Pons (tissue), 1 donor: ENCODE data around the gene LETMD1.

Source experiments
- DNase-seq: peaks from one replicate; pipeline ENCODE4 v3.0.0-alpha.2; 2016; ENCODE audit warnings: low spot score

The LETMD1 gene

GRCh38 chr12:51025836-51026638 lies 22.1 kb upstream of the LETMD1 start, which contains the start of gene SLC11A2:
TSS of gene SLC11A2 (minus strand) at chr12:51026384. CDS start at chr12:51010728, 15,656 bp downstream.
- DNase-seq: peak; percentile 96

GRCh38 chr12:51027342-51027835 lies 20.7 kb upstream of the LETMD1 start:
- DNase-seq: no peak

GRCh38 chr12:51028126-51028812 lies 19.9 kb upstream of the LETMD1 start:
- peak; percentile 83 for DNase-seq

- DNase-seq: no peak
These were observed 19.3 kb upstream of the LETMD1 start for GRCh38 chr12:51028813-51029150.

GRCh38 chr12:51033048-51033447 lies 15.1 kb upstream of the LETMD1 start:
- no peak for DNase-seq

- no peak for DNase-seq
These were observed 14.6 kb upstream of the LETMD1 start for GRCh38 chr12:51033457-51034089.

GRCh38 chr12:51036279-51036678 lies 11.8 kb upstream of the LETMD1 start:
- DNase-seq: no peak

GRCh38 chr12:51048661-51049251 lies 629 bp downstream of the LETMD1 start:
- DNase-seq: no peak

- DNase-seq: no peak
These were observed 1.4 kb downstream of the LETMD1 start for GRCh38 chr12:51049525-51049924.

GRCh38 chr12:51051787-51052186 lies 3.7 kb downstream of the LETMD1 start:
- no peak for DNase-seq

GRCh38 chr12:51055060-51055459 lies 6.9 kb downstream of the LETMD1 start:
- DNase-seq: no peak

GRCh38 chr12:51056242-51056641 lies 8.1 kb downstream of the LETMD1 start:
- DNase-seq: no peak

- DNase-seq: no peak
These were observed 11.0 kb downstream of the LETMD1 start for GRCh38 chr12:51059086-51059485.

GRCh38 chr12:51062631-51063397 lies 14.7 kb downstream of the LETMD1 start:
- DNase-seq: no peak

GRCh38 chr12:51065530-51065929 lies 17.4 kb downstream of the LETMD1 start:
- DNase-seq: no peak

- no peak for DNase-seq
These were observed 19.1 kb downstream of the LETMD1 start for GRCh38 chr12:51067229-51067628.

- no peak for DNase-seq
These were observed 19.6 kb downstream of the LETMD1 start for GRCh38 chr12:51067771-51068170.

- no peak for DNase-seq
These were observed 21.9 kb downstream of the LETMD1 start for GRCh38 chr12:51070004-51070403.

- DNase-seq: no peak
These were observed 23.5 kb downstream of the LETMD1 start for GRCh38 chr12:51071663-51072062.

- no peak for DNase-seq
These were observed 27.3 kb downstream of the LETMD1 start for GRCh38 chr12:51075390-51075789.

- DNase-seq: no peak
These were observed 28.3 kb downstream of the LETMD1 start for GRCh38 chr12:51076236-51076930.
